UCSD-AML1 (cell line): ENCODE measurements around the gene SV2C.

Experiments used
- DNase-seq: peaks from one replicate; lab custom pipeline; 2025; ENCODE audit not compliant: unreplicated experiment; lab: John Stamatoyannopoulos, UW

Gene SV2C

DNA sequence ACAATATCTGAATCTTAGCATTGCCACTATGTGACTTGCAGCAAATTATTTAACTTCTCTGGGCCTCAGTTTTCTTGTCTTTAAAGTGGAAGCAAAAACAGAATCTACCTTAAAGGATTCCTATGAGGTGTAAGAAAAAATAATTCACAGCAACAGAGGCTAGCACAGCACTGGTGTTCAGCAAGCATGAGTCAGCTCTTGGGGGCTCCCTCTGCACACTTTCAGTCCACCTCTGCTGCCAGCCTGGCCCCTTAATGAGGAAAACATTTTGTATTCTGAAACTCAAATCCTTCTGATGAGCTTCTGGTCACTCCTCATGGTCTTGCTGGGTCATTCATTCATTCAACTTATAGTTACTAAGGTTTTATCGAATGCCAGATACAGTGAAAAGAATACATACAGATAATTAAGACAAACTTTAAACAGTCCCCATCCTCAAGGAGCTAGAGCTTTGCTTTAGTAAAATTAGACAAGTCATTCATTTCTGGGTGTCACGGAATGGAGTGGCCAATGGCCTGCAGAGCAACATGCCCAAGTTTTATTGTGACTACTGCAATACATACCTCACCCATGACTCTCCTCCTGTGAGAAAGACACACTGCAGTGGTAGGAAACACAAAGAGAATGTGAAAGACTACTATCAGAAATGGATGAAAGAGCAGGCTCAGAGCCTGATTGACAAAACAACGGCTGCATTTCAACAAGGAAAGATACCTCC is 293.1 kb downstream of the SV2C start:
- no peak for DNase-seq

DNA sequence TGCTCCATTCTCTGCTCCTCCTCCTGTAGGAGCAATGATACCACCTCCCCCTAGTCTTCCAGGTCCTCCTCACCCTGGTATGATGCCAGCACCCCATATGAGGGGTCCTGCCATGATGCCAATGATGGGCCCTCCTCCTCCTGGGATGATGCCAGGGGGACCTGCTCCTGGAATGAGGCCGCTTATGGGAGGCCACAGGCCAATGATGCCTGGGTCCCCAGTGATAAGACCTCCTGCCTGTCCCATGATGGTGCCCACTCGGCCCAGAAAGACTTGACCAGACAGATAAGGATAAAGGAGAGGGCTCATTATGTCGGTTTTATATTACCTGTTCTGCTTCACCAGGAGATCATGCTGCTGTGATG is 293.7 kb downstream of the SV2C start:
- DNase-seq = no peak

DNA sequence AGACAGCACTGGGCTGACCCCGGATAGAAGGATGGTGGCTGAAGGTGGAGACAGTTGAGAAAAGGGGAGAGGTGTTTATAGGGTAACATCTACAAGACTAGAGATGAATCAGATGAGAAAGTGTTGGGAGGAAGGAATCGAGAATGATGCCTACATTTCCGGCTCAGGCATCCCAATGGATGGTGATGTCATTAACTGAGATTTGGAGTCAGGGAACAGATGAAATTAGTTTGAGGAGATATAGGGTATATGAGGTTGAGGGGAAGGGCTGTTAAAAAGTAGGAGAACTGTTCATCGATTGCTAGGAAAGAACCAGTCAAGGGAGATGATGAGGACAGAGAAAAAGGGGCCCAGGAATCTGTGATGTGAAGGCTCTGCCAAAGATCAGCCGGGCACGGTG is 295.2 kb downstream of the SV2C start:
- DNase-seq = no peak

DNA sequence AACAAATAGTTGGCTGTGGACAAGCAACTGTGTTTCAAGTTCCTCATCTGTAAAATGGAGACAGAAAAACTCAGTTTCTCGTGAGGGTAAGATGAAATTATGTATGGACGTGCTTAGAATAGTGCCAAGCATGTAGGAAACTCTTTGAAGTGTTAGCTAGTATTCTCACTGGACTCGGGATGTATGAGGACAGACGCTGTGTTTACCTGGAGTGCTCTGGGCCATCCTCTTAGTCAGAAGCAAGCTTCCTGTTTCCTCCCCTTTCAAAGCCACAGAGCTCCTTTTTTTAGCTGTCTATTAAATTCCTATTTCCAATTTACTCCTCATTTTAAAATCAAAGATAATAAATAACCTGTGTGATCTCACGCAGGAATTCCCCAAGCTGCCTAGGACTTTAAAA is 296.1 kb downstream of the SV2C start:
- no peak for DNase-seq

DNA sequence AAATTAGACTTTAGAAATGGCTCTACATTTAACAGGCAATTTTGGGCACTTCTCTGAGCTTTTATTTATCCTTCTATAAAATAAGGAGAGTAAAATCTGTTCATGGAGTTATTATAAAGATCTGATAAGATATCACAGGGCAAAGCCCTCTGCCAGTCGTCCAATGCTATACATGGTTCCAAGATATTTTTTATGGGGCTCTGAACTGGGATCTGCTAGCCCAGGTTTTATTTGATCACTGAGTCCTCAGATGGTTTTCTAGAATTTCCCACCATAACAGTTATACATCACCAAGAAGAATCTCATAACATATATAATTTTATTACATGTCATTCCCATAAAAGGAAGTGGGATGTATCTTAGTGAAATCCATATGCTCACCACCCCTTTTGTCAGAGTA is 296.7 kb downstream of the SV2C start:
- no peak for DNase-seq

DNA sequence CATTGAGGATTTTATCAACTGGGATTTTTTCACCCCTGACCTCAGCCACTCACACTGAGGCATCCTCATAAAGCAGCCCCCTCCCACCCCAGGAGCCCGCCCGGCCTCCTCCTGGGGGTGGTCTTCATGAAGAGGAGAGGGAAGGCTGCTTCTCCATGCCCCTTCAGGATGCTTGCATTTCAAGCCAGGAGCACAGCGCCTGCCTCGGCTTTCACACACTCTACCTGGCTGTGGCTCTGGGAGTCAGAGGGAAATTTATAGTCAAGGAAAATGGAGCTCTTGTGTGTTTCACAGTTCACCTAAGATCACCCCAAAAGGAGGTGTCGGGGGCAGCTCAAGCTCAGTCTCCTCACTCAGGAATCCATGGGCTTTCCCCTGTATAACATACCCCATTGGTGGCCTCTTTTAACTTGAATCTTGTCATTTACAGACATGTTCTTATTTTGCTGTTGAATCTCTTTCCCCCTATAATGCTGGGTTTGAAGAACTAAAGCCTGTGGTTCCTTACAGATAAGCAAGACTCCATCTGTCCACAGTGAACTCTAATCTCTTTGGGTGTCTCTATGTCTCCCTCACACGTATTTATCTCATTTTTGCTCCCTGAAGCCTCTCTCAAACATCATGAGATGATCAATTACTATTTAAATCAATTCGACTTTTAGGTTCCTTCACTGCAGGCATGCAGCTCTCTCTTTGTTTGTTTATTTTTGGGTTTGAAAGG is 297.3 kb downstream of the SV2C start:
- no peak for DNase-seq

DNA sequence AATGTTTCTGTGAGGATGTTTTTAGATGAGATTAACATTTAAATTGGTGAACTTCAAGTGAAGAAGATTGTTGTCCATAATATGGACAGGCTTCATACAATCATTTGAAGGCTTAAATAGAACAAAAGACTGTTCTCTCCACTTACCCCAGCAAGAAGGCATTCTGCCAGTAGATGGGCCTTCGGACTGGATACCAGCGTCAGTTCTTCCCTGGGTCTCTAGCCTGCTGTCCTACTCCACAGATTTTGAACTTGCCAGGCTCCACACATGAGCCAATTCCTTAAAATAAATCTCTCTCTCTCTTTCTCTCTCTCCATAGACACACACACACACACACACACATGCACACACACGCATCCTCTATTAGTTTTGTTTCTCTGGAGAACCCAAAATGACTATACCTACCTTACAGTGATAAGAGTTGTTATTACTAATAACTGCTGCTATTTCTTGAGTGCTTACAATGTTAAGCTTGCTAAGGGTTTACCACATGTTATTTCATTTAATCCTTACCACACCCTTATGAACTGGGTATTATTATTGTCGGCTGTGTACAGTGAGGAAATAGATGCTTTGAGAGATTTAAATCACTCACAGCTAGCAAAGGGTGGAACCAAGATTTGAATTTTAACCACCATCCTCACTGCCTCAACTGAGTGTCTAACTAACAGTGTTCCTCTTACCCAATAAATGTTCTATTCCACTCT is 300.1 kb downstream of the SV2C start:
- no peak for DNase-seq

DNA sequence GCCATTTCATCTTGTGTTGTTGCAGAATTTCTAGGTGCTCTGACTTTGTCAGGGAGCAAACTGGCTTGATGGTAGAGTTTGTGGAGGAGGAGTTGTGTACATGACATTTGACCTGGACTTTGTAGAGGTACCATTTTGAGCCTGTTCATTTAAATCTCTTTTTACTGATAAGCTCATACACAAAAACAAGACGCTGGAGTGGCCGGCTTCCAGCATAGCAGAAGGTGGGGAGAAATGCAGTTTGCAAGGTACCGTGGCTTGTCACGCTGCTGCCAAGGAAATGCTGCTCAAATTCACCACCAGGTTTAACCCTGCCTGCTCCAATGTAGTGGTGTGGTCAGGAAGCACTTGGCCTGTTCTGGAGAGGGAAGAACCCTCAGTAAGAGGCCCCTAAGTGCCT is 301.0 kb downstream of the SV2C start:
- peak; percentile 28 for DNase-seq

DNA sequence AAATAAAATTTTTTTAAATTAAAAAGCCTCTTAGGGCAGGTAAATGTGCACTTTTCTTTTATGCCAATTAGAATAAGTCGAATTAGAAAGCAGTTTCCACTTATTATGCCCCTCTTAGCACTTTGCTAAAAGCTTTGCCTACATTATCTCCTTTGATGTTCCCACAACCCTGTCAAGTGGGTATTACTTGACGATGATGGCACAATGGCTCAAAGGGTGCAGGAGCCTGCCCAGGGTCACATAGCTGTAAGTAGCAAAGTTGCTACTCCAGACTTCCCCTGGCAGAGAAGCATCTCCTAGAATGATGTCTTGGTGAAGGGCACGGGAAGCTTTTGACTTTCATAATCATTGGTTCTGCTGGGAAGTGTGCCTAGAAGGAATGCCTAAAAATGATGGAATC is 301.5 kb downstream of the SV2C start:
- DNase-seq = no peak

DNA sequence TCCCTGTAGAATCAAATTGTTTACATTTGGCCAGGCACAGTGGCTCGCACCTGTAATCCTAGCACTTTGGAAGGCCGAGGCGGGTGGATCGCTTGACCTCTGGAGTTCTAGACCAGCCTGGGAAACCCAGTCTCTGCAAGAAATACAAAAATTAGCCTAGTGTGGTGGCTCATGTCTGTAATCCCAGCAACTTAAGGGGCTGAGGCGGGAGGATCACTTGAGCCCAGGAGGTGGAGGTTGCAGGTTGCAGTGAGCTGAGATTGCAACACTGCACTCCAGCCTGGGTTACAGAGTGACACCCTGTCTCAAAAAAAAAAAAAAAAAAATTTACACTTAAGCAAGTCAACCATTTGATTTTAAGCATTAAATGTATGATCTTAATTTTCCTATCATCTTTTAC is 302.4 kb downstream of the SV2C start:
- no peak for DNase-seq

DNA sequence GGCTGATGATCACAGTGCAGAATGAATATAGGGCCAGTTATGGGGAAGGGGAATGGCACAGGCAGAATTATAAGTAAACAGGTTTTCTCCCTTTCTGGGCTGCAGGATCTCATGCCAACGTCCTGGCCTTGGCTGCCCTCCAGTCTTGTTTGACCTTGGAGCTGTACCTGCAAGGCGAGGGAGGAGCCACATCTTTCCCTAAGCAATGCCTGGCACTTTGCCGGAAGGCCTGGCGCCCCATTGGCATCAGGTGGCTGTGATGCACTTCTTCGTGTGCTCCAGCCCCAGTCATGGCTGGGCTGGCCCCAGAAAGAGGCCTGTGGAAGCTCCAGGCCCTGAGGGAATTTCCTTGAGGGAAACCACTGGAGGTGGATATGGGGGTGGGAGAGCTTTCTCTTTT is 303.2 kb downstream of the SV2C start:
- no peak for DNase-seq

DNA sequence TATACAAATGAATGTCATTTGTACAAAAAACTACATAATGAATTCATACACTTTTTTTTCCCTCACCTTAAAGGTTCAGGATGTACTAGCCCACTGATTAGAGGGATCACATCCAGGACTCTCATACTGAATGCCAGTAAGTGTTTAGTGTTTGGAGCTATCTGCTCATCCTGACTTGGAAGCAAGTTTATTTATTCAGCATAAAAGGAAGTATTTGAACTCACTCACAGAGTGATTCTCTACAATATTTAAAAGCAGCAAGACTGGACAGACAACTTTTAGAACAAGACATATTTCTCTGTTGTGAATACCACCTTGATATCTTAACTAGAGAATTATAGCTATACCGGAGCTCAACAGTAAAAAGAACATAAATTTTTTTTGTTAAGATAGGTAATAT is 305.1 kb downstream of the SV2C start:
- no peak for DNase-seq

DNA sequence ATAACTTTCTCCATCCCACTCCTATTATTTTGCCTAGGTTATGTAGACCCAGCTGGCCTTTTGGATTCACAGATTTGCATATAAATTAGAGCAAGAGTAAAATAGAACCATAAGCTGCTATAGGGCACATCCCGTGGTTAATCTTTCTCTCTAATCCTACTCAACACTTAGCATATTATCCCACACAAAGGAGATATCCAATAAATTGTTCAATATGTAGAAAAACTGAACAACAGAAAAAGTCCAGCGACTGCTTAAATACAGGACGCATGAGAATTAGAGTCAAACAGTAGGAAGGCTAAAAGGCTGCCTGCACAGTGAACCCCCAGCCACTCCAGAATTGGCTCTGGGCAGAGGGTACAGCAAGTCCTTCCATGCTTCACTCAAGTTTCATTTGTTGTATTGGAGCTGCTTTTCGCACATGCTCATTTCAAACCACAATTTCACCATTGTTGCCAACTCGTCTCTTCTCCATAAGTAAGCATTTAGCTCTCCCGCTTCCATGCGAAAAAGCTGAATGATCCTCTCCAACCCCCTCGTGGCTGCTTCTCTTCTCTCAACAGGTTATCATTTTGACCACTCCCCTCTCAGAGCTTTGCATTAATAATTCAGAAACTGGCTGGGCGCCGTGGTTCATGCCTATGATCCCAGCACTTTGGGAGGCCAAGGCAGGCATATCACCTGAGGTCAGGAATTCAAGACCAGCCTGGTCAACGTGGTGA is 305.8 kb downstream of the SV2C start:
- no peak for DNase-seq

DNA sequence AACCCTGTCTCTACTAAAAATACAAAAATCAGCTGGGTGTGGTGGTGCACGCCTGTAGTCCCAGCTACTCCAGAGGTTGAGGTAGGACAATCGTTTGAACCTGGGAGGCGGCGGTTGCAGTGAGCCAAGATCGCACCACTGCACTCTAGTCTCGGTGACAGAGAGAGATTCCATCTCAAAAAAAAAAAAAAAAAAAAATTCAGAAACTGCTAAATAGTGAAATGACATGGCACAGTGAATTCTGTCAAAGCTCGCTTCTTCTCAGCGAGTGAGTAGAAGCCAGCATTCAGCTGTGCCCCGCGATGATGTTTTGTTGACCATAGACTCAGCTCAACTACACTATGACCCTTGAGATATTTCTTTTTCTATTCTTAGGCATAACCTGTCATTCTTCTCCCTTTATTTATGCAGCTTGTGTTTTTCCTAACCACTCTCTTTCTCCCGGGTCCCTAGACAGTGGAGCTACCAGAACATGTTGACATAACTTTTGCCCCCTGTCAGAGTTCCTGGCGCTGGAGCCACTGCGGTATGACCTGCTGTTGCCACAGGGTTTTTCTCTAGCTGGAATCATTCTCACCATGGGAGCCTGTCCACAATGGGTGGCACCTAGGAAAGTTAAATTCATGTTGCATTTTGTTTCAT is 306.5 kb downstream of the SV2C start:
- no peak for DNase-seq

DNA sequence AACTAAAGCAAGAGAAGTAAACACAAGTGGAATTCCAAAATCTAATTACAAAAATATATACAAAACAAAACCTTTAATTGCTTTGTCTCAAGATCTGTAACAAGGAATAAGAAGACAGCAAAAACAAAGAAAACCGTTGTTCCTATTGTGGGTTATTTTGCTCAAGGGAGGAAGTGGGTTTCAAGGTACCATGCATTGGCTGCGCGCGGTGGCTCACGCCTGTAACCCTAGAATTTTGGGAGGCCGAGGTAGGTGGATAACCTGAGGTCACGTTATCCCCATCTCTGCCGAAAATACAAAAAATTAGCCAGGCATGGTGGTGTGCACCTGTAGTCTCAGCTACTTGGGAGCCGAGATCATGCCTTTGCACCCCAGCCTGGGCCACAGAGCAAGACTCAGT is 307.8 kb downstream of the SV2C start:
- DNase-seq = no peak

DNA sequence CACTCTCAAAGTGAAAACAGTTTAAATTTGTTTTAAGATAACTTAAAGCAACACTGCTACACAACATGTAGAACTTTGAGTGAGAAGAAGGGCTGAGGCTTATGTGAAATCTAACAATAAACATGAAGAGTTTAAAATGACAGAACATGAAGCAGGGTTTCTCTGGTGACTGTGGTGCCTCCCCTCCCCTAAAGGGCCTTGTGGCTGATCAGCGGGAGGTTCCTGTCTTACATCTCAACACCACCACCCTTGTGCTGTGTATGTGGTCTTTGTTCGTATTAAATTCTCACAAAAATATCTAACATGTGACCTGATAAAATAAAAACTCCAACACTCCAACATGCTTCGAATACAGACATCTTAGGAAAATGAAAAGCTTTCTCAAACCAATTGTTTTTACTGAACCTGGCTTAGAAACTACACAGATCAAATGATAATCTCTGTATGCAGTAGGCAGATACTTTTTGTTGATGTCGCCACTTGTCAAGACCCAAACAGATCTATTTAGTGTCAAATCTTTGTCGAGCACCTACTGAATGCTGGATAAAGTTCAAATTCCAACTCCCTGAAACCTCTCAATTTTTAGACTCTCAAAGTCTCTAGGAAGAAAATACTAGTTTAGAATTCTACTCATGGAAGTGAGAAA is 310.0 kb downstream of the SV2C start:
- no peak for DNase-seq

DNA sequence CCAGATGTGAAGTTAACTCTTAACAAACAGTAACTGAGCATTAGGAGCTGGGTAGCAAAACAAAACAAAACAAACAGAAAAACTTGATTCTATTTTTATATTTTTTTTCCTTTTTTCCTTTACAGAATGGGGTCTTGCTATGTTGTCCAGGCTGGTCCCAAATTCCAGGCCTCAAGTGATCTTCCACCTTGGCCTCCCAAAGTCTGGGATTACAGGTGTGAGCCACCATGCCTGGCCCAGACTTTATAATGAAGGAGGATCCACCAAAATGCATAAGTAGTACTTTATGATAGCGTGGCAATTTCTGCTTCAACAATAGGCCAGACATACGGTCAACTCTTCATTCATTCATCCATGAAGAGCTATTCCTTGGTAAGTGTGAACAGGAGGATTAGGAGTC is 314.0 kb downstream of the SV2C start:
- no peak for DNase-seq

DNA sequence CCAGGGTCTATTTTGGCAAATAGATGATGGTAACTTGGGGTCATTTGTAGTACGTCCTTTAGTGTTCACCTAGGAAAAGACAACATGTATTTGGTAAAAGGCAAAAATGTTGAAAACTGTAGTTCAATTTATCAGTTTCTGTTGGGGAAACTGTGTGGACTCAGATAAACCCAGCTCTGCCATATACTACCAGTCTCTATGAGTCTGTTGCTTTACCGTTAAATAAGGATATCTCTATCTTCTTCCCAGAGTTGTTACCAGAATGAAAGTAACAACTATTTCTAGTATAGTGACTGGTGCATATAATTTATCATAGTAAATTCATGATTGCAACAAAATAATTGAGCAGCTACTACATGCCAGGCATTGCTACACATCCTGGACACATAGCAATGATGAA is 316.1 kb downstream of the SV2C start:
- no peak for DNase-seq

DNA sequence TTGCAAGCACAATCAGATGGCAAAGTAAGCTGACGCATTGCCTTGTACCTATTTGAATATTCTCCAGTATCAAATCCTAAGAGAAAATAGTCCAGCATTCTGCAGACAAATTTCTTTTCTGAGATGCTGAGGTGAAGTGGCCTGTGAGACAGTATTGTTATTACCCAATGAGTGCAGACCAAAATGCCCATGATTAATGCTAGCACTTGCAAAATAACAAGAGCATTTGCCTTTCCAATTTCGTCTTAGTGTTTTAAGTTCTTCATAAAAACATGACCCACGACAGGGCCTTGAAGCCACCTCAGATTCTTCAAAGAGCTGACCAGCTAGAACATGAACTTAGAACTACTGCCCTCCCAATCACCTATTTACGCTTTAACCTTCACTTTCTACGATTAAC is 317.3 kb downstream of the SV2C start:
- no peak for DNase-seq

DNA sequence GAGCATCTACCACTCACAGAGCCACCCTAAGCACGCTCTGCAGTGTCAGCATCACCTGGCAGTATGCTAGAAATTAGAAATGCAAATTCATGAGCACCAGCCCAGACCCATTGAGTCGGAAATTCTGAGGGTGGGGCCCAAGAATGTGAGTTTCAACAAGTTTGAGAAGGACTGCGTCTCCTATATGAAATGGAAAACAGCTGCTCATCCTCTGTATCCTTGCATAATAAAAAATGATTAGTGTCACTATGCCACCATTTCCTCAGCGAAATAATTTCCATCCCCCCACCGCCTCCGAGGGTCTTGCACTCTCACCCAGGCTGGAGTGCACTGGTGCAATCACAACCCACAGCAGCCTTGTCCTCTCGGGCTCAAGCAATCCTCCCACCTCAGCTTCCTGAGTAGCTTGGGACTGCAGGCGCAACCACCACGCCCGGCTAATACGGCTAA is 318.6 kb downstream of the SV2C start:
- peak; percentile 57 for DNase-seq
